ENCODE results near the gene LARP4.

LARP4 gene

GRCh38 chr12:50394469-50395029, 6.1 kb upstream of the LARP4 start:
- H3K9me3 ChIP-seq (ENCODE audit: low read depth, low read length) = no peaks in the 10 kb centered on the region
- no peak overlapping the region for H3K27ac ChIP-seq
- H3K9ac ChIP-seq (ENCODE audit: insufficient read length) = no peak overlapping the region
- TF ChIP-seq FOXP2 (optimal IDR thresholded peaks at IDR 0.05; ENCODE audit: control extremely low read depth, extremely low read length, insufficient read depth) = no peak
- no peak for TF ChIP-seq POLR2AphosphoS5 (IDR thresholded peaks at IDR 0.05; ENCODE audit: borderline replicate concordance, low read depth, low read length)
- no peak for TF ChIP-seq EZH2 (IDR thresholded peaks at IDR 0.05)
- no peak overlapping the region for H3K4me3 ChIP-seq
- H3K36me3 ChIP-seq (ENCODE audit: insufficient read depth, low read length) = no peaks in the 10 kb centered on the region
- DNase-seq (ENCODE audit: low read depth, low spot score) = no peak

DNA sequence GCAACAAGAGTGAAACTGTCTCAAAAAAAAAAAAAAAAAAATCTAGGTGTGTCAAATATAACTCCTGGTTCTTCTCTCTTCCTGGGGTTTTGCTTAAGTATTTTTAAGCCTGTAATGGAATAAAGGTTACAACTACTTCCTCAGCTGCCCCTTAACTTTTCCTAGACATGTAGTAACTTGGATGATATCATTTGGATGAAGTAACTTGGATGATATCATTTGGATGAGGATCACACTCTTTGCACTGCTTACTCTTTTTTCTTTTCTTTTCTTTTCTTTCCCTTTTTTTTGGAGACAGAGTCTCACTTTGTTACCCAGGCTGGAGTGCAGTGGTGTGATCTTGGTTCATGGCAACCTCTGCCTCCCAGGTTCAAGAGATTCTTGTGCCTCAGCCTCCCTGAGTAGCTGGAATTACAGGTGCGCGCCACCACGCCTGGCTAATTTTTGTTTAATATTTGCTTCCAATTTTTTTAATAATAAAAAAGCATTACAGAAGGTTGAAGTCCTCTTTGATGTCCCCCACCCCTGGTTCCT, 3.5 kb upstream of the LARP4 start:
- Histone ChIP-seq H3K9ac (ENCODE audit: insufficient read length) (no peak overlapping the region), H3K9me3 (ENCODE audit: low read depth, low read length) (no peaks in the 10 kb centered on the region), H3K4me3 (no peak overlapping the region), H3K27ac (no peak overlapping the region), H3K36me3 (ENCODE audit: insufficient read depth, low read length) (peaks cover 1% of the 10 kb centered on the region; the same call in 1 of the 2 replicates)
- TF ChIP-seq POLR2AphosphoS5 (IDR thresholded peaks at IDR 0.05; ENCODE audit: borderline replicate concordance, low read depth, low read length) (no peak), FOXP2 (optimal IDR thresholded peaks at IDR 0.05; ENCODE audit: control extremely low read depth, extremely low read length, insufficient read depth) (no peak), EZH2 (IDR thresholded peaks at IDR 0.05) (no peak)
- DNase-seq (ENCODE audit: low read depth, low spot score) = no peak

DNA sequence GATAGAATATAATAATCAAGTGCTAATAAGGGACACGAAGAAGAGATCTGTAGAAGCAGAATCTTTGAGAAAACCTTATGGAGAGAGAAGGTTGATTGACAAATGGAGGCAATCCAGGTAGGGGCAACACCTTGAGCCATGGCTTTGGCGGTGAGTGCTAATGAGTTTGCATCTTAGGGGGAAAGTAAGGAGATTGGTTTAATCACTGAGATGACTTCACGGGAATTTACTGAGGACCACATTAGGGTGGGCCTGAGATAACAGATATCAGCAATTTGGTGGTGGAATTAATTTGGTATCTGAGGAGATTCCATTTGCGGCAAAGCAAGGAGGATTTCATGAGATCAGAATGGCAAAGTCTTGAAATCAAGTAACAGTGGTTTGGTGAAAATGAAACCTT, 1.8 kb upstream of the LARP4 start:
- no peak overlapping the region for H3K27ac ChIP-seq
- H3K9ac ChIP-seq (ENCODE audit: insufficient read length) = no peak overlapping the region
- H3K4me3 ChIP-seq = no peak overlapping the region
- no peaks in the 10 kb centered on the region for H3K9me3 ChIP-seq (ENCODE audit: low read depth, low read length)
- no peak for DNase-seq (ENCODE audit: low read depth, low spot score)
- TF ChIP-seq EZH2 (IDR thresholded peaks at IDR 0.05) = no peak
- TF ChIP-seq FOXP2 (optimal IDR thresholded peaks at IDR 0.05; ENCODE audit: control extremely low read depth, extremely low read length, insufficient read depth) = no peak
- no peak for TF ChIP-seq POLR2AphosphoS5 (IDR thresholded peaks at IDR 0.05; ENCODE audit: borderline replicate concordance, low read depth, low read length)
- peaks cover 11% of the 10 kb centered on the region; the same call in 1 of the 2 replicates for H3K36me3 ChIP-seq (ENCODE audit: insufficient read depth, low read length)

GRCh38 chr12:50400104-50400637, 514 bp upstream of the LARP4 start:
- peak overlapping the region; percentile 96 for H3K4me3 ChIP-seq
- peak overlapping the region; percentile 89 for H3K9ac ChIP-seq (ENCODE audit: insufficient read length)
- TF ChIP-seq EZH2 (IDR thresholded peaks at IDR 0.05) (no peak), FOXP2 (optimal IDR thresholded peaks at IDR 0.05; ENCODE audit: control extremely low read depth, extremely low read length, insufficient read depth) (no peak), POLR2AphosphoS5 (IDR thresholded peaks at IDR 0.05; ENCODE audit: borderline replicate concordance, low read depth, low read length) (no peak)
- H3K9me3 ChIP-seq (ENCODE audit: low read depth, low read length) = no peaks in the 10 kb centered on the region
- peaks cover 11% of the 10 kb centered on the region; the same call in 1 of the 2 replicates for H3K36me3 ChIP-seq (ENCODE audit: insufficient read depth, low read length)
- H3K27ac ChIP-seq = peak overlapping the region; percentile 99
- DNase-seq (ENCODE audit: low read depth, low spot score) = peak; percentile 88

DNA sequence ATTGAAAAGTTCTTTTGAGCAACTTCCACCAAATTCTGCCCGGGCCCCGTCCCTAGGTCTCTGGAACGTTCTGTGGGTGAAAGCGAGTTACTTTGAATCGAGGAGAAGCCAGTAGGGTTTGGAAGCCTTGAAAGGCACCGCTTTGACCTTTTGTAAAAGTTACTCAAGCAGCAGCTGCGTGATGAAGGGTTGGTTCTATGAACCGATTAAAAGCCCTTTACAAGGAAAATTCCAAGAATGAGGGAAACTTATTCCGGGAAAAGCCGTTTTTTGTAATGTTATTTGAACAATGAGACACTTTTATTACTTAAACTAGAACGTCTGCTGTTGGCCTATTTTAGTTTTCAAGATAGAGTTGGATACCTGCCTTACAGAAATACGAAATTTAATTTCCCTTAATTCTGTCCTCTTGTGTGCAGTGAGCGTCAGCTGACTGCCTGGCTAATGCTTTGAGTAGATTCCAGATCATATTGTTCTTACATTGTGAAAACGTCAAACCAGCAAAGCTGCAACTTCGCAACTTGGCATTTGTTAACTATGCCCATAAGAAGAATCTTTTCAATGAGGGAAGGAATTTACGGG, 906 bp downstream of the LARP4 start:
- Histone ChIP-seq H3K9ac (ENCODE audit: insufficient read length) (peak overlapping the region; percentile 89), H3K36me3 (ENCODE audit: insufficient read depth, low read length) (peaks cover 14% of the 10 kb centered on the region; the same call in 1 of the 2 replicates), H3K27ac (peak overlapping the region; percentile 99), H3K9me3 (ENCODE audit: low read depth, low read length) (no peaks in the 10 kb centered on the region), H3K4me3 (peak overlapping the region; percentile 96)
- TF ChIP-seq FOXP2 (optimal IDR thresholded peaks at IDR 0.05; ENCODE audit: control extremely low read depth, extremely low read length, insufficient read depth) (no peak), EZH2 (IDR thresholded peaks at IDR 0.05) (no peak), POLR2AphosphoS5 (IDR thresholded peaks at IDR 0.05; ENCODE audit: borderline replicate concordance, low read depth, low read length) (no peak)
- DNase-seq (ENCODE audit: low read depth, low spot score) = no peak

DNA sequence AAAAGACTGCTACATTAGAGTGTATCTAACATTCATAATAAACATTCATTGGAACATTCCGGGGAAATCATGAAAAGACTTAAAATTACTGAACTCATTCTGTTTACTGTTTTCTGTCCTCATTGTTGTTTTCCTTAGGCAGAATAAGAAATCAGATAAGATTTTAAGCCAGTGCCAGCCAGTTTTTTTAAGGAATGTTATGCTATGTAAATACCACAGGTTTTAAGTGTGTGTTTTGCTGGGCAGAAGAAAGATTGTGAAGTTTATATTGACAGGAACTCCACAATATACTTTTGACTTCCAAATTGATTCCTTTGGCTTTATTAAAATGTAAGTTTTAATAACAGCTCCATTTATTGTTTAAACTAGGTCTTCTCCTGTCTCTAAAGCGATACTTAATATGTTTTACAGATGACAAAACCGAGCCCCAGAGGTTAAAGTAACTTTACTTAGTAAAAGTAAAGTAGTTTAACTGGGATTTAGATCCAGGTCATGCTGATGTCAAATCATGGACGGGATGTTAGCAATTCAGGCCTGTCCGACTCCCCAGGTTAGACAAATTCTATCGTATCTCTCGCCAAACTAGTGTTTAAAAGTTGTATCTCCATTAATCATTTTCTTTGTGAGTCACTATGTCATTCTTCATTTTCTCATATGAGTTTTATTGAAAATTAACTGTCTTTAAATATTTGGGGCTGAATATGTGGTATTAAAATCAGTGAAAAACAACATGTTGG, 1.7 kb downstream of the LARP4 start:
- H3K36me3 ChIP-seq (ENCODE audit: insufficient read depth, low read length) = peaks cover 14% of the 10 kb centered on the region; the same call in 1 of the 2 replicates
- H3K9ac ChIP-seq (ENCODE audit: insufficient read length) = peak overlapping the region; percentile 89
- no peaks in the 10 kb centered on the region for H3K9me3 ChIP-seq (ENCODE audit: low read depth, low read length)
- no peak for TF ChIP-seq EZH2 (IDR thresholded peaks at IDR 0.05)
- no peak for TF ChIP-seq POLR2AphosphoS5 (IDR thresholded peaks at IDR 0.05; ENCODE audit: borderline replicate concordance, low read depth, low read length)
- TF ChIP-seq FOXP2 (optimal IDR thresholded peaks at IDR 0.05; ENCODE audit: control extremely low read depth, extremely low read length, insufficient read depth) = no peak
- H3K27ac ChIP-seq = peak overlapping the region; percentile 99
- H3K4me3 ChIP-seq = peak overlapping the region; percentile 96
- no peak for DNase-seq (ENCODE audit: low read depth, low spot score)

- H3K27ac ChIP-seq = no peak overlapping the region
- no peaks in the 10 kb centered on the region for H3K9me3 ChIP-seq (ENCODE audit: low read depth, low read length)
- TF ChIP-seq EZH2 (IDR thresholded peaks at IDR 0.05) (no peak), POLR2AphosphoS5 (IDR thresholded peaks at IDR 0.05; ENCODE audit: borderline replicate concordance, low read depth, low read length) (no peak), FOXP2 (optimal IDR thresholded peaks at IDR 0.05; ENCODE audit: control extremely low read depth, extremely low read length, insufficient read depth) (no peak)
- peak overlapping the region; percentile 89 for H3K9ac ChIP-seq (ENCODE audit: insufficient read length)
- no peak for DNase-seq (ENCODE audit: low read depth, low spot score)
- peaks cover 18% of the 10 kb centered on the region; the same call in 1 of the 2 replicates for H3K36me3 ChIP-seq (ENCODE audit: insufficient read depth, low read length)
- peak overlapping the region; percentile 96 for H3K4me3 ChIP-seq
Measured at GRCh38 chr12:50403001-50403440, 2.3 kb downstream of the LARP4 start.

- DNase-seq (ENCODE audit: low read depth, low spot score) = no peak
- no peak overlapping the region for H3K27ac ChIP-seq
- no peaks in the 10 kb centered on the region for H3K9me3 ChIP-seq (ENCODE audit: low read depth, low read length)
- H3K9ac ChIP-seq (ENCODE audit: insufficient read length) = no peak overlapping the region
- TF ChIP-seq EZH2 (IDR thresholded peaks at IDR 0.05) = no peak
- peaks cover 21% of the 10 kb centered on the region for H3K36me3 ChIP-seq (ENCODE audit: insufficient read depth, low read length)
- H3K4me3 ChIP-seq = no peak overlapping the region
Measured at GRCh38 chr12:50404307-50404706, 3.6 kb downstream of the LARP4 start.
